ENCODE measurements around the gene UST.

Gene UST

DNA sequence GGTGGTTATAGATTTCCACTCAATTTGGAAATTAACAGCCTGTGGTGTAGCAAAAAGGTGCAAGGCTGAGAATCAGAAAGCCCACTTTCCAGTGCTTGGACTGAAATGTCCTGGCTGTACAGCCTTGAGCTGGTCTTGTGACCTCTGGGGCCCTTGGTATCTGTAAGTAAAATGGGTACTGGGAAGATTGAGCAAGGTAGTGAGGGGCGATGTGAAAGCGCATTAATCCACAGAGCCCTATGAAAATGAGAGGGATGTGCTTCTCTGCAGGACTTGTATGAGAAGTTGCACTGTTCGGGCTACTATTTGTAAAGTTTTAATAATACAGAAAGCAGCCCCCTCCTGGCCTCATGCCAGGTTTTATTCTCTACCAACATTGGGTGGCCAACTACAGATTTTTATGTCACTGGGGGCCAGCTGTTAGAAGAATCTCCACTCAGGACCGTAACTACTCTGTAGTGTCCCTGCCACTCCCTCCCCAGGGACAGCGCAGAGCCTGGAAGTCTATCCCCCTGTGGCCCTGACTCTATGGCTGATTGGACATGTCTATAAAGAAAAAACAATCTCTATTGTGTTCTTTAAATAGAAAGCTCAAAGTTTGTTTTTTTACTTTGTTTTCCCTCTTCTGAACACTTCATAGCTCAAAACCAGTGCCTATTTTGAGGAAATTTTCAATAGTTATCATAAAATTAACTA lies 316.0 kb downstream of the UST start:
- no peak for DNase-seq (ENCODE audit: low read depth)

DNA sequence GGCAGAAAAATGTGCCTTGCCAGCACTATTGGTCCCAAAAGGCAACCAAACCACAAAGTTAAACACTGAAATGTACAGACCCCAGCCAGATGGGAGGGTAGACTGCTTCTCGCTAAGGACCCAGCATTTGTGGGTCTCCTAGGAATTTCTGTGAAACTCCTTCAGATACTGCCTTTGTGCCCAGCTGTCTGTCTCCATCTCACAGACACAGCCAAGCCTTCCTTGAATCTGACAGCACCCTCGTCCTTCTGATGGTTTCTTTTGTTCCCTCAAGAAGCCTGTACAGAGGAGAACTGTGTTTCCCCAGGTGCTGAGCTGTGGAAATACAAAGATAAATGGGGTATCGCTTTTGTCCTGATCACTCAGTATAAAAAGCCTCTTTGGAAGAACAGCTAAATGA lies 316.6 kb downstream of the UST start:
- DNase-seq (ENCODE audit: low read depth) = no peak

GRCh38 chr6:149064001-149064659 lies 317.3 kb downstream of the UST start:
- no peak for DNase-seq (ENCODE audit: low read depth)

DNA sequence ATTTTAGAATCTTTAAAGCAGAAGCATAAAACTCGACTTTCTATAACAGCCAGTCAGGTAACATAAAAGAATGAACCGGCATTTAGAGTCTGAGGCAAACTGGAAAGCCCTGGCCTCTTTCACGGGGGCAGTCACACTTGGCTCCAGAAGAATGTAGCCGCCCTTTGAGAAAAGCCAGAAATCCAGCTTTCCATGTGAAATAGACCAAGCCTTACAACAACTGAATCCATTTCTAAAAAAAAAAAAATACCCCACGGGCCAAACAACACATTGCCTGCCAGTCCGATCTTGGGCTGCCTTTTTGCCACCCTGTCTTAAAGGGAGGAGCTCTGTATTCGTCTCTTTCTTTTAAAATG lies 317.8 kb downstream of the UST start:
- DNase-seq (ENCODE audit: low read depth) = no peak

DNA sequence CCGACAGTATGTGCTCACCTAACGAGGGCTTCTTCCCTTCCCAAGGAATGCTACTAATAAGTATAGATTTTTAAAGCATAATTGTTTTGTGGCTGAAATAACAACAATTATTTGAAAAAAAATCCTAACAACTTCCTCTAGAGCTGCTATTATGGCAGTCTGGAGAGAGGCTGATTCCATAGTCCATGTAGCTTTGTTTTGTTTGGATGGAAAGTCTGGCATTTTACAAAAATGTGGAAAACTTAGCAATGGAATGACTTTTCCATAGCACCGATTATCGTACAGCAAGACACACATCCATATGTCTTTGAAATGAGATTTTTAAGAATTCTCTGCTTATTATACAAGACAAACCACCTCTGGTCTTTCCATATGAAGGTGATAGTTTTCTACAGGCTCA lies 318.3 kb downstream of the UST start:
- no peak for DNase-seq (ENCODE audit: low read depth)

DNA sequence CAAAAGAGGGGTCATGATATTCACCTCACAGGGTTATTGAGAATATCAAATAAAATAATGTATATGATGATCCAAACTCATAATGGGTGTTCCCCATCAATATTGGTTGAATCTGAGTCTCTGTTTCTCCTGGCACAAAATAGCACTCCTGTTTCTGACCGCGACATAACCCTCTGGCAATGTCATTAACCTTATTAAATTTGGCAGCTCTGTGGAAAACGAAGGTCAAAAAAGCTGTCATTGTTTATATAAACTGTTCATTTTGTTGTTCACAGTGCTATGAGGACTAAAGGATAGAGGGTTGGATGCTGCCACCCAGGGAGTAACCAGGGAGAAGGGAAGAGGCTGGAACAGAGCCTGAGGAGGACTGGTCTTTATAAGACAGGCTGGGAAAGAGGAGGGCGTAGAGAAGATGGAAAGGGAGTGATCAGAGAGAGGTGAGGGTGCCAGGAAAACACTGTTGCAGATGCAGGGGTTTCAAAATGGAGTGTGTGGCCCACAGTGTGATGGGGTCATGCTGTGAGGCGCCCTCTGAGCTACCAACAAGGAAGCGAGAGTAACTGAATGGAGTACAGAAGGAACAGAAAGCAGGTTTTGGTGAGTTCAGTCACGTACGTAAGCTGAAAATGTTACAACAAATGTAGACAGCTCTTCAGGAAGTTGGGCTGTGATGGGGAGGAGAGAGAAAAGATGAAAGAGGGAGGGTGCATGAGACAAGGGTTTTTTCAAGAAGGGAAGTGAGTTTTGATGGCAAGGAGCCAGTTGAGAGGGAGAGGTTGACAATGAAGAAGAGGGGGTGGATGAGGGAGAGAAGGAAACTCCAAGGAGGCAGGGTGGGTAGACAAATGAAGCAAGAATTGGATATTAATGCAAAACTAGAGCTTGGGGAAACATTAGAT lies 319.1 kb downstream of the UST start:
- no peak for DNase-seq (ENCODE audit: low read depth)

GRCh38 chr6:149071997-149072396 lies 325.2 kb downstream of the UST start:
- no peak for DNase-seq (ENCODE audit: low read depth)

DNA sequence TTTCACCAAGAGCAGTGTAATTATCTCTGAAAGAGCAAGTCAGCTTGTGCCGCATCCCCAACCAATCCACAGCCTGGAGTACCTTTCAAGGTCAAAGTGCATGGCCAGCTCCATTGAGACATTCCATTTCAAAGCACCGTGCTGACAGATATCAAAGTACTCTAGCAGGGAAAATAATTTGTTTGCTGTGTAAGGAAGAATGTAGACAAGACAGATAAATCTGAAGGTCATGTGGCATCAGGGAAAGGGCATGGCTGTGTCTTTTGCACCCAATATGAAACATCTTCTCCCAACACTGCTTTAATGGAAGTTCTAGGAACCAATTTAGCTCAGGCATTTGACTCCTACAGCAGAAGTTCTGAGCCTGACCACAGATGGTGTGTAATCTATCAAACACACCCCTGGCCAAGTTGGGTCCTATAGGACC lies 328.0 kb downstream of the UST start:
- DNase-seq (ENCODE audit: low read depth) = no peak

- DNase-seq (ENCODE audit: low read depth) = peak; percentile 36
Measured at GRCh38 chr6:149075616-149076354, 329.0 kb downstream of the UST start.

DNA sequence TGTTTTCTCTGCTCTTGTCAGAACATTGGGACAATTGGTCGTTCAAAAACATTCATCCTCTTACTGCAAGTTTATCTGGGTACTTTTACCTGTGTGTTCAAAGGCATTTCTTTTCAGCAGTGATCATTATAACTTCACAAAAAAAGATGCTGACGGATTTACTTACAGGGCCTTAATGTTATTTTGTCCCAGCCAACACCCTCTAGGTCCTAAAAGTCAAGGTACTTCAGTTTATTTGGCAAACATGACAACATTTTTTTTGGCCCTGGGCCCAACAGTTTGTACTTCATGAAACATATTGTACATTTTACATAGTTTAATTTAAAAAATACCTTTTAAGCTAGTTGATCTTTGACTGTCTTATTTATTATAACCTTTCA lies 329.5 kb downstream of the UST start:
- DNase-seq (ENCODE audit: low read depth) = no peak

DNA sequence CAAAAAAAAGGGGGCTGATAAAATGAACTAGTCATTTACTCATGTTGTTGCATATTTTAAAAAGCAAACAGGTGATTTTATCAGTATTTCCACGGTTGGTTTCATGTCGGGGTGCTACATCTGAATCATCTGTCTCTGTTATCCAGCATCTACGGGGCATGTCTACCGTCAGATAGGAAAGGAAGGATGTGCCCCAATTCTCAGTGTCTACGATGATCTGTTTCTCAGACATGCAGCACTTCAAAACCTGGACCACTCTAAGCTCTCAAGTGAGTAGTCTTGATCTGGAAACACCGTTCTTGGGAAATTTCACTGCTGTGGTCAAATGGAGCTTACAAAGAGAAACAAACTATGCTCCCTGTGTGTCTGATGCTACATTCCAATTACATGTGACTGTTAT lies 330.4 kb downstream of the UST start:
- DNase-seq (ENCODE audit: low read depth) = no peak

DNA sequence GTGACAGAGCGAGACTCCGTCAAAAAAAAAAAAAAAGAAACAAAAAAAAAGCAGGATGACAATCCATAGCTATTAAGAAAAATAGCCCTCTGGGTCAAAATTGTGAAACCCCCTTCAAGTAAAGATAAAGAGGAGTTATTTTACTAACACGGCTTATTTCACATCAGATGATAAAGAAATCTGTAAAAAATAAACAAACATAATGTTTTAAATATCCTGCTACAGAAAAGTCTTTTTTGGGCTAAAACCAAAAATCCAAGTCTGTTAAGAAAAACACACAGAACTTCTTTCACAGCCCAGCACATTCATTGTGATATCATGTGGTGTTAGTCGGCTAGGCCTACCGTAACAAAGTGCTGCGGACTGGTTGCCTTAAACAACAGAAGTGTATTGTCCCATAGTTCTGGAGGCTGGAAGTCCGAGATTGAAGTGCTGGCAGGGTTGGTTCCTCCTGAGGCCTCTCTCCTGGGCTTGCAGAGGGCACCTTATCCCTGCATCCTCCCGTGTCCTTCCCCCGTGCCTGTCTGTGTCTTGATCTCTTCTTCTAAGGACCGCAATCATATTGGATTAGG lies 331.5 kb downstream of the UST start:
- DNase-seq (ENCODE audit: low read depth) = no peak

DNA sequence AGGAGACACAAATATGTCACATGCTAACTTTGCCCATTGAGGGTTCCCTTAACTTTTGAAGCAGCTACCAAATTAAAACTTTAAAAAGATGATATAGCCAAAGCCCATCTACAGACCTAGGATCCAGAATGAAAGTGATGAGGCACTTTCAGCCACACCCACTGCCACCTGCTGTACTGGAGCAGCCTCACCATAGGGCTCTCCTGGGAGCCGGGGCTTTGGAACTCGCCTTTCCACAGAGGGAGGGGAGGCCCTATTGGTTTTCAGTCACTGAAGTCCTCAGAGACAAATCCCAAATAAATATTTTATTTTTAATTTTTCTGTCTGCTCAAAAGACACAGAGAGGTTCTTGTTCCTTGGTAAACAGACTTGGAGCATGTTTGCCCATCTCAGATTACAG lies 332.6 kb downstream of the UST start:
- DNase-seq (ENCODE audit: low read depth) = no peak

DNA sequence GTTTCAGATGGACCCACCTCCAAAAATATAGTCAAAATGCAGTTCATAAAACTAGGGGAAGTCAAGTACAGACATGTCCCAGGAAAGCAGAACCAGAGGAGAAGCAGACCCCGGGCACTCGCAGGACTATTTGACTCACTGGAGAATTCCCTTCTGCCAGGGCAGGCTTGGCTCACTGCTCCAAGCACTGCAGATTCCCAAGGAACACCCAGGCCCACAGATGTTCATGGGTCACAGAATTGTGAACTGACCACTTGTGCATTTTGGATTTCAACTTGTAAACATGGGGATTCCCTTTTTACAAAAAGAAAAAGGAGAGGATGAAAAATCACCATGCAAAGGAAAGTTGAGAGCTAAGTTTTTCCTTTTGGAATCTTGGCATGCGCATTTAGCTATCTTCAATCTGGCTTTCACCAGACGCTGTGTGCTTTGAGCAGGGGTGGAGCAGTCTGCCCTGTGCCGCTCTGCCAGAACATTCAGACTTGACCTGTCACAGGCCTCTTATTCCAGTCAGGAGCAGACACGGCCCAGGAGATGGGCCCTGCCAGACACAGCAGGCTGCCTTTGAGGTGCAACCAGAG lies 333.2 kb downstream of the UST start:
- DNase-seq (ENCODE audit: low read depth) = peak; percentile 23

- DNase-seq (ENCODE audit: low read depth) = peak; percentile 53
Measured at GRCh38 chr6:149080511-149080910, 333.7 kb downstream of the UST start.

- DNase-seq (ENCODE audit: low read depth) = no peak
Measured at GRCh38 chr6:149081281-149081680, 334.5 kb downstream of the UST start.

- DNase-seq (ENCODE audit: low read depth) = peak; percentile 77
Measured at GRCh38 chr6:149082320-149082719, 335.5 kb downstream of the UST start.

GRCh38 chr6:149084026-149084425 lies 337.2 kb downstream of the UST start:
- no peak for DNase-seq (ENCODE audit: low read depth)

DNA sequence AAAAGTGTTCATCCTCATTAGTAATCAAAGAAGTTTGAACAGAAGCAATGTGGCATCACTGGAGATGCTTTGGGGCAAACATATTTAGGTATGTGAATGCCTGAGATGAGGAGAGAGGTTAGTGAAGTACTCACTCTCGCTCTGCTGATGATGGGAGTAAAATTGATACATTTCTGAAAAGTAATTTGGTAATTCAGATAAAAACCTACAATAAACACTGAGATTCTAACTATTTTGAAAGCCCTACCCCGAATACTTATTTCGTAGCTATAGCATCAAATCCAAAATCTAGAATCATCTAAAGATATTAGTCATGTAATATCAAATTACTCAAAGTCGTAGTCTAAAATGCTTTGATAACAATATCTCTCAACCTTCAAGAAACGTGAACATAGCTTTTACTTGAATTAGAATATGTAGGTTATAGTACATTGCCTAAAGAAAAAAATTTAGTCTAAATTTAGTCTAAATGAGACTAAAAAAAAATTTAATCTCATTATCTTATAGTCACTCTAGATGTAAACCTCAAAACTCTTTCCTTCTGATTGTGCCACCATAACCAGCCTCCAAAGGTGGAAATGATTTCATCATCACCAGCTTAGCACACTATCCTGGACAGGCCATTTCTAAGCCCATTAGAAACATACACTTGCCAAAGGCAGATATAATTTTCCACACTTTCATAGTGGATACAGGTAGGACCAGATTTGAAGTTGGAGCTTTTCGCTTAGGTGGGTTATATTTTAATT lies 338.2 kb downstream of the UST start:
- DNase-seq (ENCODE audit: low read depth) = no peak

GRCh38 chr6:149085557-149085938 lies 338.7 kb downstream of the UST start:
- no peak for DNase-seq (ENCODE audit: low read depth)

DNA sequence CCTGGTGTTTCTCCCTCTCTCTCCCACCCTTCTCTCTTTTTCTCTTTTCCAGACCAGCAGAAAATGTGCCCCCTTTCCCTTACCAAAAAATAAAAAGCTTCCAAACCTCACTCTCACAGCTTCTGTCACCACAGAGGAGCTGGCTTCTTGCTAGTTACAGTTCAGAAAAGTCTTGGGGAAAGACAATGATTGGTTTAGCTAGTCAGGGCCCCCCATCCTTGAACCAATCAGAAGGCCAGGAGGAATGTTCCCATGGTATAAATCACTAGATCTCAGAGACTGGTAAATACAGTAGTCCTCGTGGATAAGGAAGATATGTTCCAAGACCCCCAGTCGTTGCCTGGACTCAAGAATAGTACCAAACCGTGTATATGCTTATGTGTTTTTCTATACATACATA lies 339.5 kb downstream of the UST start:
- DNase-seq (ENCODE audit: low read depth) = no peak
